Measurements from ENCODE around the gene ANO1. TPM values are rescaled to one million over a fixed set of nuclear protein-coding genes. Genes with fewer than 3 reads are reported as not detected.

The ANO1 gene
- total RNA-seq, 1 experiment from 2014 or later = 10.9 TPM

DNA sequence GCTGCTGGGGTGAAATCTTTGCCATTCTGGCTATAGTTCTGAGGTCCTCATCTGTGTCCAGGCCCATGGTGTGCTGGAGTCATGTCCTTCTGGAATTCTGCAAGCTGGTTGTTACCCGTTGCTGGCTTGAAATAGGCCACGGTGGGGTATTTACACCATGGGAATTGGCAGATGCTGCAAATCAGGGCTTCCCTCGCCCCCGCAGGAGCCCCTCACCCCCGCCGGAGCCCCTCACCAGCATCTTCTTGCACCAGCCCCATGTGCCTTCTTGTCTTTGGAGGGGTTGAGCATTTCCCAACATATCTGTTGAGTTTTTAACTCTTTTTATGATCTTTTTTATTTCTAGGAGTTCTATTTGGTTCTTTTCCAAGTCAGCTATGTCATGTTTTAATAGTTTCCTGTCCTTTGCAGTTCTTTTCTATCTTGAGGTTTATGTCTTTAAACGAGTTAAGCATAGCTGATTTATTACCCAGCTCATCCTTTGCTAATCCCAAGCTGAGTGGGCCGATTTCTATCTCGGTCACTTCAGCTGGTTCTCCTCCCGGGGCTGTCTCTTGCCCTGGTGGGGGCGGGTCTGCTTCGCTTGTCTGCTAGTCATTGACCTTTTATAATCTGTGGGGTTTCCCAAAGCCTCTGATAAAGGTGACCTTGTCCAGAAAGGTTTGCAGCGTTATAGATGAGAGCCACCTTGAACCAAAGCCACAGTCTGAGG, 17.6 kb downstream of the ANO1 start:
- Histone ChIP-seq H3K23ac (ENCODE audit: insufficient read length, low read depth, low read length) (no peak overlapping the region), H3K27ac (ENCODE audit: insufficient read length, low read depth, low read length) (no peak overlapping the region), H4K20me1 (ENCODE audit: control insufficient read depth, insufficient read depth, insufficient read length) (peaks cover 3% of the 10 kb centered on the region), H2BK5ac (ENCODE audit: insufficient read length, low read length) (no peak overlapping the region), H2BK15ac (ENCODE audit: low read depth, low read length) (no peak overlapping the region), H3K9me3 (ENCODE audit: control insufficient read depth, low read depth, low read length) (no peaks in the 10 kb centered on the region), H3K14ac (ENCODE audit: insufficient read depth, low read length) (no peak overlapping the region), H2BK120ac (ENCODE audit: low read depth, low read length, poor library complexity, severe bottlenecking) (no peak overlapping the region), H3K56ac (ENCODE audit: insufficient read length, low read depth, low read length) (no peak overlapping the region), H3K4ac (ENCODE audit: low read depth, low read length) (no peak overlapping the region), H3K4me2 (ENCODE audit: insufficient read depth, insufficient read length, low read length) (no peak overlapping the region), H3T11ph (ENCODE audit: low read length) (no peak overlapping the region), H4K5ac (ENCODE audit: insufficient read length, low read depth, low read length) (no peak overlapping the region), H3K9ac (ENCODE audit: extremely low read depth, insufficient read length, low read length) (no peak overlapping the region), H3K23me2 (ENCODE audit: insufficient read length, low read depth, low read length, poor library complexity, severe bottlenecking) (no peaks in the 10 kb centered on the region), H3K18ac (ENCODE audit: insufficient read length, low read depth, low read length) (no peak overlapping the region), H2AK5ac (ENCODE audit: insufficient read length, low read length) (no peak overlapping the region), H3K79me2 (ENCODE audit: insufficient read depth, low read length) (no peaks in the 10 kb centered on the region), H2AFZ (ENCODE audit: low read length) (no peak overlapping the region), H2BK20ac (ENCODE audit: low read depth, low read length, poor library complexity, severe bottlenecking) (no peak overlapping the region), H3K27me3 (ENCODE audit: insufficient read depth, low read length) (no peaks in the 10 kb centered on the region), H4K91ac (ENCODE audit: insufficient read length, low read depth, low read length) (no peak overlapping the region), H4K8ac (replicated peaks; ENCODE audit: insufficient read length, low read depth, low read length) (no peak overlapping the region), H2BK12ac (ENCODE audit: insufficient read length, low read depth, low read length) (no peak overlapping the region), H3K4me1 (ENCODE audit: insufficient read depth, low read length) (no peaks in the 10 kb centered on the region), H3K79me1 (ENCODE audit: insufficient read depth, low read depth, low read length, poor library complexity, severe bottlenecking) (no peaks in the 10 kb centered on the region)
- no peak overlapping the region for H3K27ac Mint-ChIP-seq
- no peak for DNase-seq
- H3K27me3 Mint-ChIP-seq (ENCODE audit: low read depth) = peaks cover 14% of the 10 kb centered on the region
- no CpG with 5 or more reads among the region's 13 CpGs for WGBS (ENCODE audit: extremely low coverage, insufficient read length, low lambda C conversion rate)
- H3K9me3 Mint-ChIP-seq = no peaks in the 10 kb centered on the region; a peak in 1 of 5 replicates
- peaks cover 0 to 4% of the 10 kb centered on the region in 2 experiments; a peak in 1 of 4 replicates for H3K4me1 Mint-ChIP-seq
- TF ChIP-seq, protein P1, sequence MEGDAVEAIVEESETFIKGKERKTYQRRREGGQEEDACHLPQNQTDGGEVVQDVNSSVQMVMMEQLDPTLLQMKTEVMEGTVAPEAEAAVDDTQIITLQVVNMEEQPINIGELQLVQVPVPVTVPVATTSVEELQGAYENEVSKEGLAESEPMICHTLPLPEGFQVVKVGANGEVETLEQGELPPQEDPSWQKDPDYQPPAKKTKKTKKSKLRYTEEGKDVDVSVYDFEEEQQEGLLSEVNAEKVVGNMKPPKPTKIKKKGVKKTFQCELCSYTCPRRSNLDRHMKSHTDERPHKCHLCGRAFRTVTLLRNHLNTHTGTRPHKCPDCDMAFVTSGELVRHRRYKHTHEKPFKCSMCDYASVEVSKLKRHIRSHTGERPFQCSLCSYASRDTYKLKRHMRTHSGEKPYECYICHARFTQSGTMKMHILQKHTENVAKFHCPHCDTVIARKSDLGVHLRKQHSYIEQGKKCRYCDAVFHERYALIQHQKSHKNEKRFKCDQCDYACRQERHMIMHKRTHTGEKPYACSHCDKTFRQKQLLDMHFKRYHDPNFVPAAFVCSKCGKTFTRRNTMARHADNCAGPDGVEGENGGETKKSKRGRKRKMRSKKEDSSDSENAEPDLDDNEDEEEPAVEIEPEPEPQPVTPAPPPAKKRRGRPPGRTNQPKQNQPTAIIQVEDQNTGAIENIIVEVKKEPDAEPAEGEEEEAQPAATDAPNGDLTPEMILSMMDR (conservative IDR thresholded peaks at IDR 0.05) = no peak
- peaks cover 0 to 7% (median 3%) of the 10 kb centered on the region in 3 experiments; a peak in 5 of 7 replicates for H3K36me3 Mint-ChIP-seq (ENCODE audit: insufficient read depth in 1 of 3, low read depth in 3 of 3)
- H3K4me3 Mint-ChIP-seq = no peak overlapping the region

Measured in H9 (cell line).